HG02840 (cell line): Measurements from ENCODE around the gene ENGASE.

Experiments
- ATAC-seq: cut with Tn5 transposase; IDR thresholded peaks from one replicate; pipeline ENCODE4 v1.9.1; 2021; ENCODE audit warnings: mild to moderate bottlenecking, moderate library complexity, moderate number of reproducible peaks; ENCODE audit not compliant: unreplicated experiment, low FRiP score

ENGASE gene

GRCh38 chr17:79108232-79108850 is 33.7 kb downstream of the ENGASE start:
- ATAC-seq, result no peak

GRCh38 chr17:79108870-79109269 is 34.2 kb downstream of the ENGASE start:
- no peak for ATAC-seq

- no peak for ATAC-seq
Measured at GRCh38 chr17:79109584-79109983, 35.0 kb downstream of the ENGASE start.

GRCh38 chr17:79111097-79111496 is 36.5 kb downstream of the ENGASE start:
- no peak for ATAC-seq

GRCh38 chr17:79112471-79112870 is 37.8 kb downstream of the ENGASE start:
- no peak for ATAC-seq

GRCh38 chr17:79113699-79114457 is 39.3 kb downstream of the ENGASE start:
- no peak for ATAC-seq

GRCh38 chr17:79114458-79115301 is 40.1 kb downstream of the ENGASE start:
- no peak for ATAC-seq

GRCh38 chr17:79115487-79115886 is 40.9 kb downstream of the ENGASE start:
- no peak for ATAC-seq

GRCh38 chr17:79116575-79117368 is 42.1 kb downstream of the ENGASE start:
- no peak for ATAC-seq

GRCh38 chr17:79117905-79118487 is 43.4 kb downstream of the ENGASE start:
- ATAC-seq, result no peak

GRCh38 chr17:79118924-79119323 is 44.3 kb downstream of the ENGASE start:
- ATAC-seq, result no peak

- no peak for ATAC-seq
Measured at GRCh38 chr17:79120259-79120658, 45.6 kb downstream of the ENGASE start.

GRCh38 chr17:79123988-79124387 is 49.4 kb downstream of the ENGASE start:
- ATAC-seq, result no peak

GRCh38 chr17:79124513-79125209 is 50.0 kb downstream of the ENGASE start:
- no peak for ATAC-seq

- ATAC-seq, result no peak
Measured at GRCh38 chr17:79125503-79125902, 50.9 kb downstream of the ENGASE start.

- ATAC-seq, result no peak
Measured at GRCh38 chr17:79126139-79126538, 51.5 kb downstream of the ENGASE start.

- no peak for ATAC-seq
Measured at GRCh38 chr17:79127534-79128135, 53.0 kb downstream of the ENGASE start.

- no peak for ATAC-seq
Measured at GRCh38 chr17:79129523-79129922, 54.9 kb downstream of the ENGASE start.
